HG03159 (cell line): ENCODE measurements around the gene MED29.
A peak's percentile ranks its signal among the peaks of the same experiment; 100 is the strongest.

Experiments used
- ATAC-seq: cut with Tn5 transposase; IDR thresholded peaks from one replicate; pipeline ENCODE4 v1.9.1; 2021; ENCODE audit warnings: mild to moderate bottlenecking, moderate library complexity; ENCODE audit not compliant: unreplicated experiment

Gene MED29

GRCh38 chr19:39410017-39410830 lies 19.0 kb downstream of the MED29 start:
- ATAC-seq: no peak

GRCh38 chr19:39410831-39411080 lies 19.6 kb downstream of the MED29 start:
- ATAC-seq: no peak

GRCh38 chr19:39411081-39411831 lies 20.1 kb downstream of the MED29 start:
- no peak for ATAC-seq

- peak; percentile 21 for ATAC-seq
These were observed 20.6 kb downstream of the MED29 start for GRCh38 chr19:39411832-39412099.

- ATAC-seq: peak; percentile 55
These were observed 21.1 kb downstream of the MED29 start, which contains the start of gene PLEKHG2 for GRCh38 chr19:39412100-39412866. Gene PLEKHG2, plus strand, starts transcription at chr19:39412669. Its CDS starts 1,418 bp downstream, at chr19:39414087.

- ATAC-seq: no peak
These were observed 21.7 kb downstream of the MED29 start for GRCh38 chr19:39412867-39413271.

- no peak for ATAC-seq
These were observed 22.2 kb downstream of the MED29 start for GRCh38 chr19:39413272-39413910.

- ATAC-seq: no peak
These were observed 22.9 kb downstream of the MED29 start for GRCh38 chr19:39413911-39414608.

- no peak for ATAC-seq
These were observed 24.2 kb downstream of the MED29 start for GRCh38 chr19:39415111-39416046.

GRCh38 chr19:39416152-39417120 lies 25.3 kb downstream of the MED29 start:
- no peak for ATAC-seq

- ATAC-seq: no peak
These were observed 26.4 kb downstream of the MED29 start for GRCh38 chr19:39417463-39418181.

GRCh38 chr19:39419003-39419402 lies 27.8 kb downstream of the MED29 start:
- no peak for ATAC-seq

- no peak for ATAC-seq
These were observed 29.6 kb downstream of the MED29 start for GRCh38 chr19:39420769-39421168.

- no peak for ATAC-seq
These were observed 30.8 kb downstream of the MED29 start for GRCh38 chr19:39422020-39422419.

GRCh38 chr19:39423258-39424086 lies 32.3 kb downstream of the MED29 start:
- no peak for ATAC-seq

GRCh38 chr19:39424934-39425333 lies 33.8 kb downstream of the MED29 start:
- ATAC-seq: no peak

- no peak for ATAC-seq
These were observed 34.6 kb downstream of the MED29 start for GRCh38 chr19:39425744-39426143.
